SK-N-MC (cell line): ENCODE data around the gene TSBP1.

Source experiments
- DNase-seq: peaks from one replicate; pipeline ENCODE4 v3.0.0-alpha.2; 2011; ENCODE audit warnings: low read depth, low spot score
- H3K27ac ChIP-seq: fragments of 200-600 bp; sonication (generic); 2 replicates; pipeline ENCODE4 v1.5.1; 2016; ENCODE audit warnings: mixed run types
- H3K36me3 ChIP-seq: fragments of 200-600 bp; sonication (generic); 2 replicates; pipeline ENCODE4 v1.6.1; 2017; ENCODE audit warnings: antibody characterized with exemption, low read length, mixed read lengths; ENCODE audit not compliant: insufficient read depth
- H3K4me3 ChIP-seq: fragments of 200-600 bp; sonication (generic); 2 replicates; pipeline ENCODE4 v1.5.1; 2016
- H3K9ac ChIP-seq: fragments of 200-600 bp; sonication (generic); 2 replicates; pipeline ENCODE4 v1.8.0; 2017; ENCODE audit warnings: mixed run types, mixed read lengths; ENCODE audit not compliant: insufficient read length
- H3K9me3 ChIP-seq: fragments of 200-600 bp; sonication (generic); 2 replicates; pipeline ENCODE4 v1.6.1; 2017; ENCODE audit warnings: low read depth, mild to moderate bottlenecking, antibody characterized with exemption, low read length, moderate library complexity, mixed read lengths
- EZH2 ChIP-seq: fragments of 200-600 bp; sonication (generic); IDR thresholded peaks from one replicate; pipeline ENCODE4 v1.6.1; 2017; ENCODE audit warnings: antibody characterized with exemption
- FOXP2 ChIP-seq: optimal IDR thresholded peaks from 2 replicates; pipeline ENCODE3; 2011; ENCODE audit warnings: mild to moderate bottlenecking, moderate library complexity; ENCODE audit not compliant: insufficient read depth; ENCODE audit errors: extremely low read length, control extremely low read depth
- POLR2AphosphoS5 ChIP-seq: IDR thresholded peaks from 2 replicates; pipeline ENCODE4 v1.6.1; 2012; ENCODE audit warnings: mild to moderate bottlenecking, low read depth, low read length, borderline replicate concordance

Gene TSBP1, protein sequence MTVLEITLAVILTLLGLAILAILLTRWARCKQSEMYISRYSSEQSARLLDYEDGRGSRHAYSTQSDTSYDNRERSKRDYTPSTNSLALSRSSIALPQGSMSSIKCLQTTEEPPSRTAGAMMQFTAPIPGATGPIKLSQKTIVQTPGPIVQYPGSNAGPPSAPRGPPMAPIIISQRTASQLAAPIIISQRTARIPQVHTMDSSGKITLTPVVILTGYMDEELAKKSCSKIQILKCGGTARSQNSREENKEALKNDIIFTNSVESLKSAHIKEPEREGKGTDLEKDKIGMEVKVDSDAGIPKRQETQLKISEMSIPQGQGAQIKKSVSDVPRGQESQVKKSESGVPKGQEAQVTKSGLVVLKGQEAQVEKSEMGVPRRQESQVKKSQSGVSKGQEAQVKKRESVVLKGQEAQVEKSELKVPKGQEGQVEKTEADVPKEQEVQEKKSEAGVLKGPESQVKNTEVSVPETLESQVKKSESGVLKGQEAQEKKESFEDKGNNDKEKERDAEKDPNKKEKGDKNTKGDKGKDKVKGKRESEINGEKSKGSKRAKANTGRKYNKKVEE

DNA sequence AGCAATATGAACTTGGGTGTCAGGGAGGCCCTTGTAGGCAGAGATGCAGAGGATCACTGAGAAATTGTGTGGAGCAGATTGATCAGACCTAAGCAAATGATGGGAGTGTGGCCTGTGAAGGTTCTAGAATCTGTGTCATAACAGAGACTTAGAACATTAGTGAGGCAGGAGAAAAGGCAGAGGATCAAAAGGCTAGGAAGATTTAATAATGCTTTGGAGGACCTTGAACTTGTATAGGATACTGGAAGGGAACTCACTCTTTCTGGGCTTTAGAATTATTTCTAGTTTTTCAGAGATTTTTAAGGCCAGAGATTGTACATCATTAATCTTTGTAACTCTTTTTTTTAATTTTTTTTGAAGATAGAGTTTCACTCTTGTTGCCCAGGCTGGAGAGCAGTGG is at the start of gene TSBP1:
TSBP1 (minus strand) TSS at position 101 of the 400 bp plus-strand sequence. CDS start 197 bp downstream, outside the sequence.
- no peaks in the 10 kb centered on the region for H3K9me3 ChIP-seq
- H3K4me3 ChIP-seq = no peak within 1 kb of the TSS
- no peaks in the 10 kb centered on the region for H3K36me3 ChIP-seq
- no peak within 1 kb of the TSS for H3K9ac ChIP-seq
- DNase-seq = no peak
- TF ChIP-seq FOXP2 (no peak), POLR2AphosphoS5 (no peak), EZH2 (no peak)
- H3K27ac ChIP-seq = no peak within 1 kb of the TSS

DNA sequence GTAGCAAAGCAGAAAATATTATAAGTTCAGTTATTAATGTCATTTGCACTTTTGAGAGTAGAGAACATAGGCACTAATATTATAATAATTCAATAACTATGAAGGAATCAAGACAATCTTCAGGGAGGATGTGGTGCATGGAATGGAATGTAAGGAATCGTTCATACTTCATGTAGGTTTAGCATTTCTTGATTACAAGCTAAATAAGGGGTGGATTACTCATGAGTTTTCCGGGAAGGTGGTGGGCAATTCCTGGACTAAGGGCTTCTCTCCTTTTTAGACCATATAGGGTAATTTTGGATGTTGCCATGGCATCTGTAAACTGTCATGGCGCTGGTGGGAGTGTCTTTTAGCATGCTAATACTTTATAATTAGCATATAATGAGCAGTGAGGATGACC is 44.3 kb upstream of the TSBP1 start:
- no peaks in the 10 kb centered on the region for H3K9me3 ChIP-seq
- peak overlapping the region; percentile 74 for H3K4me3 ChIP-seq
- DNase-seq = no peak
- H3K36me3 ChIP-seq = no peaks in the 10 kb centered on the region
- no peak overlapping the region for H3K27ac ChIP-seq
- peak overlapping the region; percentile 70 for H3K9ac ChIP-seq
- TF ChIP-seq FOXP2 (no peak), EZH2 (no peak), POLR2AphosphoS5 (no peak)

DNA sequence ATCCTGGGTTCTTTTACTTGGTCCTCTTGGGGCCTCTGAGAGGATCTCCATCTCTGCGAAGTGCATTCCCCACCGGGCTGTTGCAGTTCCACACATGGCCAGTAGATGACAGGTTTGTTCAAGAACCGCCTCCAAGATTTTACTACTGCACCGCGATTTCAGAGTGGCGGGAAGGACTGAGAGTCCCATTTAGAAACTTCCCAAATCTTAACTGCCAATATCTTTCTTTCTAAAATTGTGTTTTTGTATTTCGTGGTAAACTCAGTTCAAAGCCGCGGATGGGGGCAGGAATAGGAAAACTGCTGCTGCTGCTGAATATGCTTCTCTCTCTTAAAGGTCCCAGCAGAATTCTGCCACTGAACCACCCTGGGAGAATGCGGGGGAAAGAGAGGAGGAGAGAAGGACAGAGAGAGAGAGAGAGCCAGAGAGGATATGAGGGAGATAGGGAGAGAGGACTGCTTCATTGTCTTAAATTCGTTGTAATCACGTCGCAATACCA is 43.9 kb upstream of the TSBP1 start:
- TF ChIP-seq POLR2AphosphoS5 = no peak
- no peak for TF ChIP-seq EZH2
- TF ChIP-seq FOXP2 = no peak
- Histone ChIP-seq H3K36me3 (no peaks in the 10 kb centered on the region), H3K9ac (peak overlapping the region; percentile 70), H3K27ac (no peak overlapping the region), H3K9me3 (no peaks in the 10 kb centered on the region), H3K4me3 (peak overlapping the region; percentile 74)
- peak; percentile 64 for DNase-seq

DNA sequence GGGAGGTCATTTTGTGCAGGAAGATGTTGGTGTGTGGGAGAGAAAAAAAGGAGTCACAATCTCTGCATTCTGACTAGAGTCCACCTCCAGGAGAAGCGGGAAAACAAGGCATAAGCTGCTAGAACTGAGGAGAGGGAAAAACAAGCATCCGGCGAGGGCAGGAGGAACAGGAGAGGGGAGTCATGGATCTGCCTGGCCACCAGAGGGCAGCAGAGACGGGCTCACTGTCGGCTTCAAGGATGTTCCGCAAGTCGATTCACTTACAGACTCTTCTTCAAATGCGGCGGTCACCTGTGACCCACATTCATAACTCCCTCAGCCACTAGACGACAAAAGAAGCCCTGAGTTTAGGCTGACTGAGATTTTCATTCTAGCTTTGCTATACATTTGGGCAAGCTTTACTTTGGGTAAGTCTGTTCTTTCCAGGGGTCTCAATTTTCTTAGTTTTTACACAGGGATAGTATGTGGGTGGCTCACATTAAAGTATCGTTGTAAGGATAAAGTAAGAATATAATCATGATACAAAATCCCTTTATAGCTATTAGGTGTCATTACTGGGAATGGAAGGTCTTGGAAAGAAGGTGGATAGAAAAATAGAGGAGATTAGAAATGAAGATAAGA is 41.8 kb upstream of the TSBP1 start:
- Histone ChIP-seq H3K27ac (no peak overlapping the region), H3K4me3 (no peak overlapping the region), H3K36me3 (no peaks in the 10 kb centered on the region), H3K9ac (no peak overlapping the region), H3K9me3 (no peaks in the 10 kb centered on the region)
- DNase-seq = peak; percentile 40
- TF ChIP-seq POLR2AphosphoS5 (no peak), EZH2 (no peak), FOXP2 (no peak)

GRCh38 chr6:32411566-32412327 is 40.0 kb upstream of the TSBP1 start:
- Histone ChIP-seq H3K9me3 (no peaks in the 10 kb centered on the region), H3K9ac (no peak overlapping the region), H3K4me3 (no peak overlapping the region), H3K36me3 (no peaks in the 10 kb centered on the region), H3K27ac (no peak overlapping the region)
- no peak for DNase-seq
- TF ChIP-seq POLR2AphosphoS5 (no peak), FOXP2 (no peak), EZH2 (no peak)

DNA sequence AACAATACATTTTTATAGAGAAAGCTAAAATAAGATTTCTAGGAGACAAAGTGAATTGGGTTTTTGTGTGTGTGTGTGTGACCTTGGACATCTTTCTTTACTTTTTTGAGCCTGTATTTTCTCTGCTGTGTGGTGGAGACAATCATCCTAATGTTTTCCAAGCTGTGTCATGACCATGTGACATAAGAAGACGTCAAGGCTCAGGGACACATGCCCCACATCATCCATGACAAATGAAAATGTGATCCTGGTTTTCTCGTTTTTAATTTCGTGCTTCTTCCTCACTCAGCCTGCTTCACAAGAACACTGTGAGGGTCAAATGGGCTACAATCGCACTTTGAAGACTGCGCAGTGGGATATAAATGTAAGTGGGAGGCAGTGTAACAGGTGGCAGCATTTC is 39.2 kb upstream of the TSBP1 start:
- no peak for TF ChIP-seq FOXP2
- no peak for TF ChIP-seq EZH2
- TF ChIP-seq POLR2AphosphoS5 = no peak
- Histone ChIP-seq H3K9ac (no peak overlapping the region), H3K27ac (no peak overlapping the region), H3K36me3 (no peaks in the 10 kb centered on the region), H3K9me3 (no peaks in the 10 kb centered on the region), H3K4me3 (no peak overlapping the region)
- no peak for DNase-seq

DNA sequence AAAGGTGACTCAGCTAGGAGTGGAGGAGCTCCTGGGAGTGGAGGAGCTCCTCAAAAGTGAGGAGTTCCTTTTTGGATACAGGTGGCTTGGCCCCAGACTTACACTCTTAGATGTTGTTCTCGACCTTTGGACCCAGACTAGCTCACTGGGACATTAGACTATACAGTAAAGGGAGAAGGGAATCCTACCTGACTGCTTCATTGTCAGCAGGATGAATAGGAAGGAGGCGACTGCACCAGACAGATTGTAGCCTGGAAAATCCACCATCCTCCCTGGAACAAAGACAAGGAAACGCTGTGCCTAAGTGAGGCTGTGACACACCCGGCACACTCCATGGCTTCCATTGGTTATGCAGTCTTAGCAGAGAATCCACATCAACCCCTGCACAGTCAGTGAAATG is 35.2 kb upstream of the TSBP1 start, which contains the start of gene BTNL2:
BTNL2 (minus strand) TSS at position 325 of the 400 bp plus-strand sequence; CDS start at position 267, 58 bp downstream.
- Histone ChIP-seq H3K9ac (no peak within 1 kb of the TSS), H3K4me3 (no peak within 1 kb of the TSS), H3K36me3 (no peaks in the 10 kb centered on the region), H3K27ac (no peak within 1 kb of the TSS), H3K9me3 (no peaks in the 10 kb centered on the region)
- TF ChIP-seq EZH2 (no peak), POLR2AphosphoS5 (no peak), FOXP2 (no peak)
- DNase-seq = no peak

DNA sequence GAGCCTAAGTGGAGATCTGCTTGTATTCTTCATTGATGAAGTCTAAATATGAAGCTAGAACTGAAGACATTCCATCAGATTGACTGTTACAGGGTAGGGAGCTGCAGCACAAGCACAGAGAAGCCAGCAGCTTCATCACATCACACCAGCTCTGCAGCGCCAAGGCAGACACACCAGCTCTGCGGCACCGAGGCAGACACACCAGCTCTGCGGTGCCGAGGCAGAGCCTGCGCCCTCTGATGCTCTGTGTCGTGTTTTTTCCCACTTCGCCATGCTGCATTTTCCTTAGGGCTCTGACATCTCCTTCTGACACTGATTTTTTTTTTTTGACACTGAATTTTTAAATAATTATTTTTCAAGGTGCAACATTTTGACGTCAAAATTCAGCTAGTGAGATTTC is 34.5 kb upstream of the TSBP1 start:
- TF ChIP-seq POLR2AphosphoS5 (no peak), EZH2 (no peak), FOXP2 (no peak)
- no peaks in the 10 kb centered on the region for H3K9me3 ChIP-seq
- no peaks in the 10 kb centered on the region for H3K36me3 ChIP-seq
- no peak overlapping the region for H3K9ac ChIP-seq
- no peak for DNase-seq
- no peak overlapping the region for H3K4me3 ChIP-seq
- H3K27ac ChIP-seq = no peak overlapping the region

DNA sequence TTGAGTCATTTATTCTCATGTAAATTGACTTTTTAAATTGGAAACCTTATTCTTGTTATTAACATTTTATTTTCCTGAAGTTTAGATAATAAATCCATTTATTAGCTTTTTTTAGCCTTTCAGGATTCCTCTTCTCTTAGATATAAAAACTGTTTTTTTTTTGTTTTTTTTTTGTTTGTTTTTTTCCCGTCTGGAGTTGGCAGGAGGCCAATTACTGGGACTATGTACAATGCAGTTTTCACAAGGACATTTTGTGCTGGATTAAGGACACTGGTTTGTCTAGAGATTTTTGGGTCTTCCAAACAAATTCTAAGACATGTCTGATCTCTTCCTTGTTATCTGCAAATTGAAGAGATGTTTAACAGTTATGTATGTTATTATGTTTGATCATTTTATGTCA is 34.0 kb upstream of the TSBP1 start:
- TF ChIP-seq EZH2 (no peak), FOXP2 (no peak), POLR2AphosphoS5 (no peak)
- Histone ChIP-seq H3K4me3 (no peak overlapping the region), H3K36me3 (no peaks in the 10 kb centered on the region), H3K9me3 (no peaks in the 10 kb centered on the region), H3K27ac (no peak overlapping the region), H3K9ac (no peak overlapping the region)
- DNase-seq = no peak
